RWPE2 (cell line): ENCODE results near the gene MFSD2A.
"Not testable (repeated sequence)": the region's sequence is repeated elsewhere in the genome, so short reads cannot be mapped to it uniquely, and the experiment has no call there.

Source experiments
- ATAC-seq: fragments of 200-7000 bp; cut with Tn5 transposase; 3 replicates; pipeline ENCODE4 v1.9.1; 2021; ENCODE audit warnings: low read depth
- DNase-seq: peaks from one replicate; pipeline ENCODE4 v3.0.0-alpha.2; 2020; ENCODE audit warnings: low spot score
- H3K27ac ChIP-seq: fragments of 450-650 bp; 2 replicates; pipeline ENCODE4 v1.5.1; 2017; ENCODE audit warnings: mild to moderate bottlenecking; ENCODE audit not compliant: poor library complexity, severe bottlenecking
- H3K27me3 ChIP-seq: fragments of 250-450 bp; sonication (Bioruptor Pico); 2 replicates; pipeline ENCODE4 v1.5.1; 2021; ENCODE audit warnings: mild to moderate bottlenecking, moderate library complexity; ENCODE audit not compliant: insufficient read depth, poor library complexity, severe bottlenecking
- H3K36me3 ChIP-seq: fragments of 250-450 bp; sonication (Bioruptor Pico); 2 replicates; pipeline ENCODE4 v1.5.1; 2020; ENCODE audit warnings: low read depth, mild to moderate bottlenecking, moderate library complexity
- H3K4me1 ChIP-seq: fragments of 250-450 bp; sonication (Bioruptor Pico); 2 replicates; pipeline ENCODE4 v1.5.1; 2021; ENCODE audit warnings: mild to moderate bottlenecking, moderate library complexity; ENCODE audit not compliant: insufficient read depth, poor library complexity, severe bottlenecking
- H3K4me3 ChIP-seq: fragments of 250-450 bp; sonication (Bioruptor Pico); 2 replicates; pipeline ENCODE4 v1.5.1; 2021; ENCODE audit warnings: mild to moderate bottlenecking, moderate library complexity; ENCODE audit not compliant: severe bottlenecking
- H3K9me3 ChIP-seq: fragments of 250-450 bp; sonication (Bioruptor Pico); 2 replicates; pipeline ENCODE4 v1.5.1; 2021; ENCODE audit warnings: mild to moderate bottlenecking, moderate library complexity; ENCODE audit not compliant: severe bottlenecking
- CTCF ChIP-seq: fragments of 450-650 bp; IDR thresholded peaks from one replicate; pipeline ENCODE4 v1.5.1; 2017; ENCODE audit warnings: mild to moderate bottlenecking, moderate library complexity; ENCODE audit not compliant: poor library complexity, severe bottlenecking

MFSD2A gene

DNA sequence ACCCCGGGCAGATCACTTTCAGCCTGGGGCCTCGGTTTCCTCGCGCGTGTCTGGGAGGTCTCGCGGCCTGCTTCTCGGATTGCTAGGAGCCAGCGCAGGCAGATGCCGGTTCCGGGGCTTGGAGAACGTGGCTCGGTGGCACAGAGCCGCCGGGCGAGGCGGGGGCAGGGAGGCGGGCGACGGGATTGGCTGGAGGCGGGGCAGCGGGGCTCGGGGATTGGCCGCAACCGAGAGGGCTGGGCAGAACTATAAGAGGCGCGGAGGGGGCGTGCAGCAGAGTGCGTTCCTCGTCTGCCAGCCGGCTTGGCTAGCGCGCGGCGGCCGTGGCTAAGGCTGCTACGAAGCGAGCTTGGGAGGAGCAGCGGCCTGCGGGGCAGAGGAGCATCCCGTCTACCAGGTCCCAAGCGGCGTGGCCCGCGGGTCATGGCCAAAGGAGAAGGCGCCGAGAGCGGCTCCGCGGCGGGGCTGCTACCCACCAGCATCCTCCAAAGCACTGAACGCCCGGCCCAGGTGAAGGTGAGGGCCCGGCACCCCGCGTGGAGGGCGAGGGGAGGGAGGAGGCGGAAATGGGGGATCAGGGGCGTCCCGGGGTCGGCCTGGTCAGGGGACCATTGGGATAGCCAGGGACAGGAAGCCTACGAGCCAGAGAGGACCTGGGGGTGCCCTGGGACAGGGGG lies at the start of gene MFSD2A:
Gene MFSD2A, plus strand, starts transcription at position 276 of the 677 bp plus-strand sequence. Its CDS starts 148 bp downstream, at position 424.
- Histone ChIP-seq H3K4me3 (peak within 1 kb of the TSS; percentile 66), H3K9me3 (no peaks in the 10 kb centered on the region), H3K4me1 (peaks cover 11% of the 10 kb centered on the region), H3K36me3 (peaks cover 30% of the 10 kb centered on the region), H3K27me3 (no peaks in the 10 kb centered on the region), H3K27ac (peak within 1 kb of the TSS; percentile 55)
- ATAC-seq: peak; percentile 87
- TF ChIP-seq CTCF: no peak
- DNase-seq: peak; percentile 94

- DNase-seq: no peak
- Histone ChIP-seq H3K4me3 (no peak overlapping the region), H3K36me3 (no peaks in the 10 kb centered on the region), H3K9me3 (peaks cover 4% of the 10 kb centered on the region), H3K27ac (no peak overlapping the region), H3K27me3 (no peaks in the 10 kb centered on the region), H3K4me1 (no peaks in the 10 kb centered on the region)
- TF ChIP-seq CTCF: no peak
- ATAC-seq: no peak
These were observed 49.8 kb upstream of the MFSD2A start for GRCh38 chr1:39905172-39905571.

DNA sequence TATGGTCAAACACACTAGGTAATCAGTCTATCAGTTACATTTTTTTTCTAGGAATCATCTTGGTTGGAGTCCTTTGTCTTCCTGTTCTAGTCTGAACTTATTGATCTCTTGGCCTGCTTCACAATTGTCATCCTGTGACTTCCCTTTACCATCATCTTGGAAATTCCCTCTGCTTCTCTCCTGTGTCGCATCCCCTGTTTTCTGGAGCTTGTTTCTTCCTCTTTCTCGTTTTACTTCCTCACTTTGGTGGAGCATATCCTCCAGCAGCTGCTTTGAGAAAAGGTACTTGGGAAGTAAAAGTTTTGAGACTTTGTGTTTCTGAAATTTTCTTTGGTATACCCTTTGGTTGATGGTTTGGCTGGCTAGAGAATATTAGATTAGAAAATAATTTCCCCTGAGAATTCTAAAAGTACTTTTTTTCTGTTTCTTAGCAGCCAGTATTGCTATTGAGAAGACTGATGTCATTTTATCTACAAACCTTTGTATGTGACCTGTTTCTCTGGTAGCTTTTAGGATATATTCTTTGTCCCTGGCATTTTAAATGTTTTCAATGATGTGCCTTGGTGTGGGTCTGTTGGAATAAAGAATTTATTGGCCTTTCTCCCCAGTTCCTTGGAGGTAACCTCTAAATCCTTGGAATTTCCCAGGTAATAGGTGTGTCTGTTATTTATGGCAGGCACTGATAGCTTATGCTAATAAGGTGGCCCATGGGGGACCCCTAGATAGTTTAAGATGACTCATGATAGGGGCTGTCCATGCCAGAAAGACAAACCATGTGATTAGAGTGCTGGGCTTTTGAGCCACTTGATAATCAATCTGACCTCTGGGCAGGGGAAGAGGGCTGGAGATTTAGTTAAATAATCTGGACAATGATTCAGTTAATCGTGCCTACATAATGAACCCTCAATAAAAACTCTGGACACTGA lies 47.2 kb upstream of the MFSD2A start:
- Histone ChIP-seq H3K27ac (no peak overlapping the region), H3K9me3 (peaks cover 4% of the 10 kb centered on the region), H3K4me3 (no peak overlapping the region), H3K4me1 (no peaks in the 10 kb centered on the region), H3K36me3 (no peaks in the 10 kb centered on the region), H3K27me3 (no peaks in the 10 kb centered on the region)
- no peak for DNase-seq
- no peak for ATAC-seq
- no peak for TF ChIP-seq CTCF

DNA sequence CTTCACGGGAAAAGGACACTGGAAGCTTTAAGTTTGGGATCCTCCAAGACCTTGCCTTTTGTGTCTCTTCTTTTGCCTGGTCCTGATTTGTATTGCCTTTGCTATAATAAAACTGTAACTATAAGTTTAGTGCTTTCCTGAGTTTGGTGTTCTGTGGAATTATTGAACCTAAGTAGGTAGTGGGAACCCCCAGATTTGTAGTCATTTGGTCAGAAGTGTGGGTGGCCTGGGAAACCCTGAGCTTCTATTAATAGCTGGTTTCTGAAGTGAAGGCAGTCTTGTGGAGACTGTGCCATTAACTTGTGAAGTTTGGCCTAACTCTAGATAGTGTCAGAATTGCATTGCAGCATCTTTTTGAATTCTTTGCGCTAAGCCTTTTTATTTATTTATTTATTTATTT lies 46.4 kb upstream of the MFSD2A start:
- no peaks in the 10 kb centered on the region for H3K4me1 ChIP-seq
- no peak for ATAC-seq
- no peak for DNase-seq
- no peak overlapping the region for H3K27ac ChIP-seq
- no peaks in the 10 kb centered on the region for H3K36me3 ChIP-seq
- no peak for TF ChIP-seq CTCF
- no peaks in the 10 kb centered on the region for H3K27me3 ChIP-seq
- H3K9me3 ChIP-seq: peaks cover 4% of the 10 kb centered on the region
- H3K4me3 ChIP-seq: no peak overlapping the region

GRCh38 chr1:39910263-39910662 lies 44.7 kb upstream of the MFSD2A start:
- no peak for TF ChIP-seq CTCF
- no peak overlapping the region for H3K4me3 ChIP-seq
- no peaks in the 10 kb centered on the region for H3K36me3 ChIP-seq
- peaks cover 4% of the 10 kb centered on the region for H3K9me3 ChIP-seq
- ATAC-seq: no peak
- no peak for DNase-seq
- H3K4me1 ChIP-seq: no peaks in the 10 kb centered on the region
- H3K27me3 ChIP-seq: no peaks in the 10 kb centered on the region
- H3K27ac ChIP-seq: no peak overlapping the region

GRCh38 chr1:39913136-39913535 lies 41.8 kb upstream of the MFSD2A start:
- H3K27me3 ChIP-seq, H3K36me3 ChIP-seq, H3K4me1 ChIP-seq, H3K9me3 ChIP-seq, H3K4me3 ChIP-seq, DNase-seq, H3K27ac ChIP-seq, ATAC-seq: not testable (repeated sequence)
